Thyroid gland (tissue), 4 donors: Measurements from ENCODE around the gene POC1A. TPM values are rescaled to one million over a fixed set of nuclear protein-coding genes. Genes with fewer than 3 reads are reported as not detected.
A peak's percentile ranks its signal among the peaks of the same experiment; 100 is the strongest.

Experiments
- DNase-seq, 2 donors: peaks; one replicate each; pipeline ENCODE4 v3.0.0-alpha.2; 2019
- H3K27ac ChIP-seq, 3 donors: fragments of 200-600 bp; sonication (generic); 1 replicate in 2 of 3; 2 replicates in 1 of 3; pipeline ENCODE4 v1.5.1; 2016 to 2019; ENCODE audit warnings: mild to moderate bottlenecking in 1 of 3, moderate library complexity in 1 of 3
- H3K27me3 ChIP-seq: fragments of 200-600 bp; sonication (generic); one replicate; pipeline ENCODE4 v1.5.1; 2019
- H3K36me3 ChIP-seq, 2 donors: fragments of 200-600 bp; sonication (generic); one replicate each; pipeline ENCODE4 v1.5.1; 2016 to 2019
- H3K4me1 ChIP-seq, 2 donors: fragments of 200-600 bp; sonication (generic); one replicate each; pipeline ENCODE4 v1.5.1; 2017 to 2019
- H3K4me3 ChIP-seq, 3 donors: fragments of 200-600 bp; sonication (generic); replicated peaks in 1 of 3; 1 replicate in 2 of 3; 2 replicates in 1 of 3; pipeline ENCODE4 v1.5.1; 2016; ENCODE audit warnings: mild to moderate bottlenecking in 1 of 3
- H3K9me3 ChIP-seq: fragments of 200-600 bp; sonication (generic); one replicate; pipeline ENCODE4 v1.5.1; 2017
- POLR2A ChIP-seq, 2 donors: fragments of 450-650 bp; IDR thresholded peaks; one replicate each; pipeline ENCODE4 v1.6.1; 2017; ENCODE audit warnings: antibody characterized with exemption in 2 of 2, mild to moderate bottlenecking in 2 of 2, moderate library complexity in 1 of 2
- WGBS, 2 donors: methylation state at CpG; one replicate each; pipeline ENCODE4 v1.1.5; 2017; 5-methylcytosine and 5-hydroxymethylcytosine counted together
- intact Hi-C: fragments of 100-400 bp; cut with DNase I; formaldehyde crosslinking; loops from one replicate; pipeline ENCODE4 v1.15.1; 2023
- total RNA-seq, 4 donors: library from RNA; depleted of rRNA; stranded (reverse); fragments of >200 nt; gene quantifications; one replicate each; pipeline ENCODE4 v1.2.3, GENCODE V29; 2016
- TF ChIP-seq, protein P1 (sequence below), 6 experiments: fragments of 200-600 bp in 3 of 6; fragments of 450-650 bp in 3 of 6; sonication (generic) in 3 of 6; IDR thresholded peaks; one replicate each; pipeline ENCODE4 v1.5.1; 2016 to 2019; ENCODE audit warnings: antibody characterized with exemption in 6 of 6, mild to moderate bottlenecking in 2 of 6, inconsistent platforms in 1 of 6, moderate library complexity in 1 of 6

POC1A gene
- total RNA-seq, 4 donors from 2014 or later = 0.40 to 2.8 (median 1.5) TPM

DNA sequence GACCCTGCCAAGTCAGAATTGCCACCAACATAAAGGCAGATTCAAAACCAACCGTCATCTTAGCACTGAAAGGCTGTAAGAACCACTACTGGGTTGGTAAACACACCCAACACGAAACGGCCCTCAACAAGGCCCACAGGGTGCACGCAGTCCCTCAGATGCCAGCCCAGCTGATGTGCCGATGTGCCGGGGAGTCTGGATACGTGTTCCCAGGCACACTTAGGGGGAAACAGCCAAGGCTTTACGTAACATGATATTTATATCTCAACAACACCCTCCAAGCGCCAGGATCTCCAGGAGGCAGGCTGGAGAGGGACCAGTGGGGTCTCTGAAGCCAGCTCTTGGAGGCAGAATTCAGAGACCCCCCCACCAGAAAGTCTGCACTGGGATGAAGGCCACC lies 14.2 kb downstream of the POC1A start:
- Histone ChIP-seq H3K4me1 (peaks cover 0 to 8% of the 10 kb centered on the region in 2 donors), H3K9me3 (no peaks in the 10 kb centered on the region), H3K4me3 (no peak overlapping the region), H3K36me3 (no peaks in the 10 kb centered on the region), H3K27ac (no peak overlapping the region), H3K27me3 (no peaks in the 10 kb centered on the region)
- intact Hi-C loops = no loop called here
- 92 to 95% methylated on average over 8 to 9 of the region's 9 CpGs for WGBS, 2 donors
- TF ChIP-seq POLR2A (IDR thresholded peaks at IDR 0.05) = no peak
- TF ChIP-seq, protein P1, sequence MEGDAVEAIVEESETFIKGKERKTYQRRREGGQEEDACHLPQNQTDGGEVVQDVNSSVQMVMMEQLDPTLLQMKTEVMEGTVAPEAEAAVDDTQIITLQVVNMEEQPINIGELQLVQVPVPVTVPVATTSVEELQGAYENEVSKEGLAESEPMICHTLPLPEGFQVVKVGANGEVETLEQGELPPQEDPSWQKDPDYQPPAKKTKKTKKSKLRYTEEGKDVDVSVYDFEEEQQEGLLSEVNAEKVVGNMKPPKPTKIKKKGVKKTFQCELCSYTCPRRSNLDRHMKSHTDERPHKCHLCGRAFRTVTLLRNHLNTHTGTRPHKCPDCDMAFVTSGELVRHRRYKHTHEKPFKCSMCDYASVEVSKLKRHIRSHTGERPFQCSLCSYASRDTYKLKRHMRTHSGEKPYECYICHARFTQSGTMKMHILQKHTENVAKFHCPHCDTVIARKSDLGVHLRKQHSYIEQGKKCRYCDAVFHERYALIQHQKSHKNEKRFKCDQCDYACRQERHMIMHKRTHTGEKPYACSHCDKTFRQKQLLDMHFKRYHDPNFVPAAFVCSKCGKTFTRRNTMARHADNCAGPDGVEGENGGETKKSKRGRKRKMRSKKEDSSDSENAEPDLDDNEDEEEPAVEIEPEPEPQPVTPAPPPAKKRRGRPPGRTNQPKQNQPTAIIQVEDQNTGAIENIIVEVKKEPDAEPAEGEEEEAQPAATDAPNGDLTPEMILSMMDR (IDR thresholded peaks at IDR 0.05) = no peak
- DNase-seq = no peak

DNA sequence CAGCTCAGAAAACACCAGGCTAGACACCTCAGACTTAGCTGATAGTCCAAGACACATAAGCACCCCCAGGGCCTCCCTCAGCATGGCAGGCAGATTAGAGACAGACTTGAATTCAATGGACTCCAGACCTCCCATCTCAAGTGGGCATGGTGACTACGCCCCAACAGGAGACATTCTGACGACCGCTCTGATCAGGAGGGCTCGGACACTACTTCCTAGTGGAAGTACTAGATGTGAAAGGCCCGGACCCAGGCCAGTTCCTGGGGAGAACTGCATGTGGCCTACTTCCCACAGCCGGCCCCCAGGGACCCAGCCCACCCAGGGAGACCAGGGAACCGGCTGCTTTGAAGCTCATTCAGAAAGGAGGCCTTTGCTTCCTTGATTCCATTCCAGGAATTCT lies 16.9 kb downstream of the POC1A start:
- Histone ChIP-seq H3K27me3 (no peaks in the 10 kb centered on the region), H3K36me3 (no peaks in the 10 kb centered on the region), H3K9me3 (no peaks in the 10 kb centered on the region), H3K27ac (peak overlapping the region in 1 of 3 donors; percentile 50), H3K4me3 (no peak overlapping the region), H3K4me1 (peaks cover 0 to 8% of the 10 kb centered on the region in 2 donors)
- intact Hi-C loops = no loop called here
- TF ChIP-seq, protein P1 (IDR thresholded peaks at IDR 0.05) = no peak
- no peak for TF ChIP-seq POLR2A (IDR thresholded peaks at IDR 0.05)
- WGBS, 2 donors = 78 to 83% methylated on average over 3 to 7 of the region's 7 CpGs
- no peak for DNase-seq

DNA sequence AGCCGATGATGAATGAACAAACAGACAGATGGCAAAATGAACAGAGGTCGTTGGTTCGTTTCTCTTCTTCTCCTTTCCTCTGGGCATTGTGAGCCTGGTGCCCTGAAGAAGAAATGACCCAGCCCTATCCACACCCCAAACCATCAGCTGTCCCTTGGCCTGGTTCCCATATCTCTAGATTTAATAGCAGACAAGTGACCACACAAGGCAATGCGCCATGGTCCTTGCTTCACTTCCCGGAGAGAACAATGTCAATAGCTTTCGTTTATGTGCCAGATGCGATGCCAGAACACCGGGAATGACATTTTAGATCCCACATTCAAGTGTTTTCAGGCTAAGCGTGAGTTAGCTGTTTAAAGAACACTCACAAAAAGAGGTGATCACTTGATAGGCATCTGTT lies 17.7 kb downstream of the POC1A start:
- Histone ChIP-seq H3K36me3 (no peaks in the 10 kb centered on the region), H3K9me3 (no peaks in the 10 kb centered on the region), H3K4me3 (no peak overlapping the region), H3K4me1 (peaks cover 0 to 8% of the 10 kb centered on the region in 2 donors), H3K27ac (peak overlapping the region in 2 of 3 donors; percentile 7 to 50), H3K27me3 (no peaks in the 10 kb centered on the region)
- TF ChIP-seq POLR2A (IDR thresholded peaks at IDR 0.05) = no peak
- TF ChIP-seq, protein P1 (IDR thresholded peaks at IDR 0.05) = no peak
- intact Hi-C loops = no loop called here
- WGBS, 2 donors = 56 to 82% methylated on average over 9 of the region's 9 CpGs
- peak; percentile 27 to 46 for DNase-seq

GRCh38 chr3:52135332-52135731 lies 18.9 kb downstream of the POC1A start:
- no peak for TF ChIP-seq POLR2A (IDR thresholded peaks at IDR 0.05)
- TF ChIP-seq, protein P1 (IDR thresholded peaks at IDR 0.05) = no peak
- DNase-seq = no peak
- Histone ChIP-seq H3K4me1 (peaks cover 0 to 8% of the 10 kb centered on the region in 2 donors), H3K9me3 (no peaks in the 10 kb centered on the region), H3K27me3 (no peaks in the 10 kb centered on the region), H3K4me3 (no peak overlapping the region), H3K27ac (no peak overlapping the region), H3K36me3 (no peaks in the 10 kb centered on the region)
- 94 to 97% methylated on average over 3 to 4 of the region's 4 CpGs for WGBS, 2 donors
- intact Hi-C loops = no loop called here

GRCh38 chr3:52134761-52135160 lies 19.5 kb downstream of the POC1A start:
- Histone ChIP-seq H3K27me3 (no peaks in the 10 kb centered on the region), H3K36me3 (no peaks in the 10 kb centered on the region), H3K27ac (no peak overlapping the region), H3K4me3 (no peak overlapping the region), H3K4me1 (peaks cover 0 to 8% of the 10 kb centered on the region in 2 donors), H3K9me3 (no peaks in the 10 kb centered on the region)
- intact Hi-C loops = no loop called here
- 80 to 92% methylated on average over 3 of the region's 3 CpGs for WGBS, 2 donors
- no peak for DNase-seq
- TF ChIP-seq, protein P1 (IDR thresholded peaks at IDR 0.05) = no peak
- no peak for TF ChIP-seq POLR2A (IDR thresholded peaks at IDR 0.05)
